Measurements from ENCODE around the gene PSMB9.

GRCh38 chr6:32847795-32848194 is 6.2 kb upstream of the PSMB9 start:
- no peak for TF ChIP-seq ZNF274 (IDR thresholded peaks at IDR 0.05; ENCODE audit: low read depth, low read length)
- no peak for TF ChIP-seq YY1 (IDR thresholded peaks at IDR 0.05; ENCODE audit: insufficient read depth, insufficient read length)
- no peak for TF ChIP-seq SUZ12 (IDR thresholded peaks at IDR 0.05; ENCODE audit: extremely low read depth, insufficient read depth, insufficient read length)
